ENCODE measurements around the gene PAOX. TPM values are rescaled to one million over a fixed set of nuclear protein-coding genes. Genes with fewer than 3 reads are reported as not detected.
"Not testable (repeated sequence)": the region's sequence is repeated elsewhere in the genome, so short reads cannot be mapped to it uniquely, and the experiment has no call there.

The PAOX gene
- total RNA-seq, 1 donor: 1.9 TPM

DNA sequence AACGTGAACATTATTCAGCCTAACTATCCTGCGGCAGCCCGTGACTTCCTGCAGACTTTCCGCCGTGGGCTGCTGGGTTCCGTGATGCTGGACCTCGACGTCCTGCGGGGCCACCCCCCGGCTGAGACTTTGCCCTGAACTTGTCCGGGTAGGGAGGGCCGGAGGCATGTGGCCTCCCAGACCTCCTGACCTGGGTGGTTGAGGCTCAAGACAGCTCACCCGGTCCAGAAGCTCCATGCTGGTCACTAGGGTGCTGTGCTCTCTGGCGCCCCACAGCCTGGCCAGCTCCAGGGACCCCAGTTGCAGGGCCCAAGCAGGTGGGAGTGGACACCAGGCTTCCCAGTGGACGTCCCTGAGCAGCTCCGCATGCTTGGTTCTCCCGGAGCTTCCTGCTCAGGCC is 41.0 kb downstream of the PAOX start:
- no peak overlapping the region for H3K4me3 ChIP-seq (ENCODE audit: low read length)
- peaks cover 3% of the 10 kb centered on the region for H3K27me3 ChIP-seq (ENCODE audit: insufficient read depth, low read length)
- no peaks in the 10 kb centered on the region for H3K4me1 ChIP-seq (ENCODE audit: insufficient read depth, low read length)
- H3K9me3 ChIP-seq (ENCODE audit: low read depth, low read length): no peaks in the 10 kb centered on the region

GRCh38 chr10:133420579-133420978 is 41.5 kb downstream of the PAOX start:
- no peak overlapping the region for H3K4me3 ChIP-seq (ENCODE audit: low read length)
- H3K4me1 ChIP-seq (ENCODE audit: insufficient read depth, low read length): no peaks in the 10 kb centered on the region
- no peaks in the 10 kb centered on the region for H3K9me3 ChIP-seq (ENCODE audit: low read depth, low read length)
- peaks cover 3% of the 10 kb centered on the region for H3K27me3 ChIP-seq (ENCODE audit: insufficient read depth, low read length)

DNA sequence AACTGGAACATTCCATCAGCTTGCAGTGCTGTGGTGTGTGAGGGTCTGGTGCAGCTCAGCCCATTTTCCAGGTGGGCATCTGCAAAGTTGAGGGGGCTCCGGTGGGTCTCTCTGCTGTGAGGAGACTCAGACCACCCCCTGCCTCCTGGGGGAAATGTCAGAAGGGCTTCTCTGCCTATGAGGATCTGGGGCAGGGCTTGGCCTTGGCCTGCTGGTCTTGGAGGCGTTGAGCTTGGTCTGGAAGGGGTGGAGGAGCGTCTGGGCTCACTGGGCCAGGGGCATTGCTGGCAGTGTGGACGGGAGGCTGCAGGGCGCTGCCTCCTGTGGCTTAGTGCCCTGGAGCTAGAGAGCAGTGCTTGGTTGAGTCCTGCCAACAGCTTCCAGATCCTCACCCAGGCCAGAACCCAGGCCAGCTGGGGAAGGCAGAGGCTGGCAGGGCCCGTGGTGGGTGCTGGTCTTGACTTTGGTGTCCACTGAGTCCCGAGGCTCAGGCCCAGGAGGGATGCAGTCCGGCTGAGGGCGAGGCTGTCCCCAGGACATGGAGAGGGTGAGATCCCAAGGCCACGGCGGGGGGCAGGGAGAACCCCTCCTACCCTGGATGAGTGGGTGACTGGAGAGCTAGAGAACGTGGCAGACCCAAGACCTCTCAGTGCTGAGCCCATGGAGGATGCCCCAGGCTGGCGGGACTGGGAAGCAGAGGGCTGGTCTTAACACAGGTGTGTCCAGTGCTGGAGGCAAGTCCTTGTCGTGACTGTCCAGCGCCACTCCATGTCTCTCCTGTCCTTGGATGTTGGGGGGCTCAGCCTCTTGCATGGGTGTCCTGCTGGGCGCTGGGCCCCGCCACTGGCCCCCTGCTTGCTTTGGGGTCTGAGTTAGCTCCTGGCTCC is 42.5 kb downstream of the PAOX start:
- Histone ChIP-seq H3K4me1 (ENCODE audit: insufficient read depth, low read length) (no peaks in the 10 kb centered on the region), H3K4me3 (ENCODE audit: low read length) (no peak overlapping the region), H3K9me3 (ENCODE audit: low read depth, low read length) (no peaks in the 10 kb centered on the region), H3K27me3 (ENCODE audit: insufficient read depth, low read length) (peaks cover 3% of the 10 kb centered on the region)

DNA sequence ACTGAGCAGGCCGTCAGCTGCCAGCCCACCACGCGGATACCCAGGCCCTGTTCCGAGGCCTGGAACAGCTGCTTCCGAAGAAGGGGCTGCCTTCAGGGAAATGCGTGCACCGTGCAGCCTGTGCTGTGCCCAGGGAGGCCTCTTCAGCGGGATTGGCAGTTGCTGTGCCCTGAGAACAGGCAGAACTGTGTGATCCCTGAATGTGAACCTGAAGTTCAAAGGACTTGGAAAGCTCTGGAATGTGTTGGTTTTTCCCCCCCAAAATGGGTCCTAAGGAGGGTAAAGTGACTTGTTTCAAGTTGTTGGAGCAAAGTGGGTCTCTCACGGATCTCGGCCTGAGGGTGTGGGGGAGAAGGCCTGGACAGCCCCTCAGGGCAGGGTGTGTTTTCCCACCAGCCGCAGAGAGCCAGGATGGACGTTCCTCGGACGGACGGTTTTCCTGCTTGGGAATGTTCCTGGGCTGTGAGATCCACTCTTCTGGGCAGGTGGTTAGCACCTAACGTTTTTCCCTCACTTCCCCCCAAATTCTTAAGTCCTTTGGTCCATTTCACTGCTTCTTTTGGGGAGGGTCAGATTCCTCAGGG is 43.3 kb downstream of the PAOX start:
- H3K4me1 ChIP-seq (ENCODE audit: insufficient read depth, low read length): no peaks in the 10 kb centered on the region
- no peaks in the 10 kb centered on the region for H3K9me3 ChIP-seq (ENCODE audit: low read depth, low read length)
- H3K27me3 ChIP-seq (ENCODE audit: insufficient read depth, low read length): peaks cover 3% of the 10 kb centered on the region
- no peak overlapping the region for H3K4me3 ChIP-seq (ENCODE audit: low read length)

GRCh38 chr10:133422807-133423771 is 44.0 kb downstream of the PAOX start:
- no peaks in the 10 kb centered on the region for H3K4me1 ChIP-seq (ENCODE audit: insufficient read depth, low read length)
- no peaks in the 10 kb centered on the region for H3K9me3 ChIP-seq (ENCODE audit: low read depth, low read length)
- H3K4me3 ChIP-seq (ENCODE audit: low read length): no peak overlapping the region
- peaks cover 3% of the 10 kb centered on the region for H3K27me3 ChIP-seq (ENCODE audit: insufficient read depth, low read length)

DNA sequence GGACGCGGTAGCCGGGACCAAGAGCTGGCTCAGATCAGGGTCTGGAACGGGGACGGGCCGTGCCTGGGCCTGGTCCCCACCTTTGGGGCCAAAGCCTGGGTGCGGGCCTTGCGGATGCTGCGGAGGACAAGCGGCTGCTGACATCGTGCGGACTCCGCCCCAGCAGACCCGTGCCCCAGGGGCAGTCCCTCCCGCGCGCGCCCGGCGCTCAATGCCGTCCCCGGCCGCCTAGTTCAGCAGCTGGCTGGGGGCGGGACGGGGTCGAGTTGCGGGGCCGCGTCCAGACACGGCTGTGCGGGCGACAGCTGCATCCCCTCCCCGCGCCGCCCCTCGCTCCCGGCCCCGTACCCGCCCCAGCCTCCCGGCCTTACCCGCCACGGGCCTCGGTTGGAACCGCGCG is 45.0 kb downstream of the PAOX start:
- not testable (repeated sequence) for H3K4me3 ChIP-seq (ENCODE audit: low read length); H3K4me1 ChIP-seq (ENCODE audit: insufficient read depth, low read length); H3K27me3 ChIP-seq (ENCODE audit: insufficient read depth, low read length); H3K9me3 ChIP-seq (ENCODE audit: low read depth, low read length)

DNA sequence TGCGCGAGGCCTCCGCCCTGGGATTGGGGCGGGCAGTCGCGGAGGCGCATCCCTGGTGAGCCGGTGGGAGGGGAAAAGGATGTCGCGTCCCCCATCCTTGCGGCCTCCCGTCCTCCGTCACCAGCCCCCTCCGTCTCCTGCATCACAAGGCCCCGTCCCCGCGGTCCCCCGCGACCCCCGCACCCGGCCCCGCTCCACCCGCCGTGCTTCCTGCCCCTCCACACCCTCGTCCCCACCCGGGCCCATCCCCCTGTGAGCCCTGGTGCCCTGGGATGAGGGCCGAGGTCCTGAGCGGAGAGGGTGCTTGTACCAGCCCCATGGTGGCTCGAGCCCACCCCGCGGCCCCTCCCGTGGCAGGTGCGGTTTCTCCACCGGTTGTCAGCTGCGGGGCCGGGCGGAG is 45.5 kb downstream of the PAOX start, which contains the start of gene SPRN:
TSS of gene SPRN (minus strand) at position 25 of the 400 bp plus-strand sequence. CDS start 944 bp downstream, outside the sequence.
- H3K4me3 ChIP-seq (ENCODE audit: low read length); H3K9me3 ChIP-seq (ENCODE audit: low read depth, low read length): not testable (repeated sequence)

DNA sequence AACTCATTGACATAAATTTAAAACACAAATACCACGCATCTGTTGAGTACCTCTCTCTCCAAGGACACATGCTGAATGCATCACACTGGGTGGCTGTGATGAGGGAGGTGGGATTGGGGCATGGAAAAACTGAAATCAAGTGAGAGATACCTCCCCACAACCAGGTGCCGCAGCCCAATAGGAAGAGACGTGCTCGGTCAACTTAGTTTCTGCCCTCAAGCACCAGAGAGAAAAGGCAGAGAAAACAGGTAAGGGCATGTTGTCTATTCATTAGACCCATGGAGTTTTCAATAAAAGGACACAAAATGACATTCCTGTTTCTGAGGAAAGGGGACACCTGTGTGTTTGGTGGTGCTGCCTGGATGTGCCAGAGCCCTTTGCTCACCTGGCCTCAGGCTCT is 50.5 kb downstream of the PAOX start:
- not testable (repeated sequence) for H3K4me1 ChIP-seq (ENCODE audit: insufficient read depth, low read length); H3K27me3 ChIP-seq (ENCODE audit: insufficient read depth, low read length); H3K4me3 ChIP-seq (ENCODE audit: low read length); H3K9me3 ChIP-seq (ENCODE audit: low read depth, low read length)

More for the DNA sequence above, 45.5 kb downstream of the PAOX start, which contains the start of gene SPRN:
- not testable (repeated sequence) for H3K27me3 ChIP-seq (ENCODE audit: insufficient read depth, low read length); H3K4me1 ChIP-seq (ENCODE audit: insufficient read depth, low read length)

- H3K9me3 ChIP-seq (ENCODE audit: low read depth, low read length); H3K4me3 ChIP-seq (ENCODE audit: low read length); H3K27me3 ChIP-seq (ENCODE audit: insufficient read depth, low read length); H3K4me1 ChIP-seq (ENCODE audit: insufficient read depth, low read length): not testable (repeated sequence)
Observed at GRCh38 chr10:133431888-133432613, 53.0 kb downstream of the PAOX start.

DNA sequence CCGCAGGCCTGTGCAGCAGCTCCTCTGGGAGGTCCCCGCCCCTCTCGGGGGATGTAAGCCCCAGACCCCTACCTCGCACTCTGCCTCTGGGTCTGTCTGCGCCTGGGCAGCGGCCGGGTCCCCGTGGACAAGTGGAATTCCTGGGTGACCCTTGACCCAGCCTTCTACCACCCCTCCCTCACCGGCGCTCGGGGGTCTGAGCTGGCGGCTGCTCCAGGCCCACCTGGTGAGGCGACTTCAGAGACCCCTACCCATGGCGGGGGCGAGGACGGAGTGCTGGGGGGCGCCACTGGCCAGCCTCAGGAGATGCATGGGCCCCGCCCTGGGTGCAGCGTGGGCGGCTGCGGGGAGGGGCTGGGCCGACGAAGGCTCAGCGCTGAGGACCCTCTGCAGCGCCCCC is 53.7 kb downstream of the PAOX start:
- not testable (repeated sequence) for H3K4me3 ChIP-seq (ENCODE audit: low read length); H3K27me3 ChIP-seq (ENCODE audit: insufficient read depth, low read length); H3K9me3 ChIP-seq (ENCODE audit: low read depth, low read length); H3K4me1 ChIP-seq (ENCODE audit: insufficient read depth, low read length)

GRCh38 chr10:133438711-133439273 is 59.7 kb downstream of the PAOX start:
- H3K27me3 ChIP-seq (ENCODE audit: insufficient read depth, low read length): no peaks in the 10 kb centered on the region
- H3K4me1 ChIP-seq (ENCODE audit: insufficient read depth, low read length): peaks cover 12% of the 10 kb centered on the region
- no peaks in the 10 kb centered on the region for H3K9me3 ChIP-seq (ENCODE audit: low read depth, low read length)
- H3K4me3 ChIP-seq (ENCODE audit: low read length): no peak overlapping the region

GRCh38 chr10:133439517-133440461 is 60.7 kb downstream of the PAOX start:
- Histone ChIP-seq H3K4me3 (ENCODE audit: low read length) (no peak overlapping the region), H3K27me3 (ENCODE audit: insufficient read depth, low read length) (no peaks in the 10 kb centered on the region), H3K9me3 (ENCODE audit: low read depth, low read length) (no peaks in the 10 kb centered on the region), H3K4me1 (ENCODE audit: insufficient read depth, low read length) (peaks cover 12% of the 10 kb centered on the region)

- Histone ChIP-seq H3K27me3 (ENCODE audit: insufficient read depth, low read length) (no peaks in the 10 kb centered on the region), H3K9me3 (ENCODE audit: low read depth, low read length) (no peaks in the 10 kb centered on the region), H3K4me1 (ENCODE audit: insufficient read depth, low read length) (peaks cover 12% of the 10 kb centered on the region), H3K4me3 (ENCODE audit: low read length) (no peak overlapping the region)
Observed at GRCh38 chr10:133440633-133441285, 61.7 kb downstream of the PAOX start.

Measured in mononuclear cell (primary cell).